Prostate gland (tissue), 2 donors: ENCODE data around the gene NCAPG2.
"Not testable (repeated sequence)": the region's sequence is repeated elsewhere in the genome, so short reads cannot be mapped to it uniquely, and the experiment has no call there.

Source experiments
- POLR2A ChIP-seq: fragments of 450-650 bp; IDR thresholded peaks from one replicate; pipeline ENCODE4 v1.6.1; 2016; ENCODE audit warnings: antibody characterized with exemption, mild to moderate bottlenecking
- POLR2AphosphoS5 ChIP-seq: sonication (generic); formaldehyde crosslinking; IDR thresholded peaks from one replicate; pipeline ENCODE4 v1.6.1; 2017; ENCODE audit warnings: antibody characterized with exemption
- TF ChIP-seq, protein P1 (sequence below), 4 experiments: fragments of 200-600 bp in 2 of 4; fragments of 450-650 bp in 2 of 4; sonication (generic) in 2 of 4; IDR thresholded peaks; 1 replicate in 3 of 4; 2 replicates in 1 of 4; pipeline ENCODE4 v1.5.1; 2016 to 2019; ENCODE audit warnings: antibody characterized with exemption in 4 of 4, mild to moderate bottlenecking in 2 of 4, moderate library complexity in 2 of 4

DNA sequence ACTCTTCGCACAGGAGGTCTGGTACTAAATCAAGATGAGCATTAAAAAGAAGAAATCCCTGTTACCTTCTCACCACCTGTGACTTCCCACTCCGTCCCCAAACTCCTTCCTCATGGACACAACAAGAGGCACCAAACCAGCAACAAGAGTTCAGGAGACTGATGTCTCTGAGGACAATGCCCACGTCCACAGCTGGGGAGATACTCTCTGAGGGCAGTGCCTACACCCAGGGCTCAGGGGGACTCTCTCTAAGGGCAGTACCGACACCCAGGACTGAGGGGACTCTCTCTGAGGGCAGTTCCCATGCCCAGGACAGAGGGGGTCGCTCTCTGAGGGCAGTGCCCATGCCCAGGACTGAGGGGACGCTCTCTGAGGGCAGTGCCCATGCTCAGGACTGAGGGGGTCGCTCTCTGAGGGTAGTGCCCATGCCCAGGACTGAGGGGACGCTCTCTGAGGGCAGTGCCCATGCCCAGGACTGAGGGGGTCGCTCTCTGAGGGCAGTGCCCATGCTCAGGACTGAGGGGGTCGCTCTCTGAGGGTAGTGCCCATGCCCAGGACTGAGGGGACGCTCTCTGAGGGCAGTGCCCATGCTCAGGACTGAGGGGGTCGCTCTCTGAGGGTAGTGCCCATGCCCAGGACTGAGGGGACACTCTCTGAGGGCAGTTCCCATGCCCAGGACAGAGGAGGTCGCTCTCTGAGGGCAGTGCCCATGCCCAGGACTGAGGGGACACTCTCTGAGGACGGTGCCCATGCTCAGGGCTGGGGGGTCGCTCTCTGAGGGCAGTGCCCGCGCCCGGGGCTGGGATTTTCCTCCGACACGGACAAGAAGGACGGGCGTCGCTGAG is 703 bp downstream of the NCAPG2 start:
- TF ChIP-seq, protein P1, sequence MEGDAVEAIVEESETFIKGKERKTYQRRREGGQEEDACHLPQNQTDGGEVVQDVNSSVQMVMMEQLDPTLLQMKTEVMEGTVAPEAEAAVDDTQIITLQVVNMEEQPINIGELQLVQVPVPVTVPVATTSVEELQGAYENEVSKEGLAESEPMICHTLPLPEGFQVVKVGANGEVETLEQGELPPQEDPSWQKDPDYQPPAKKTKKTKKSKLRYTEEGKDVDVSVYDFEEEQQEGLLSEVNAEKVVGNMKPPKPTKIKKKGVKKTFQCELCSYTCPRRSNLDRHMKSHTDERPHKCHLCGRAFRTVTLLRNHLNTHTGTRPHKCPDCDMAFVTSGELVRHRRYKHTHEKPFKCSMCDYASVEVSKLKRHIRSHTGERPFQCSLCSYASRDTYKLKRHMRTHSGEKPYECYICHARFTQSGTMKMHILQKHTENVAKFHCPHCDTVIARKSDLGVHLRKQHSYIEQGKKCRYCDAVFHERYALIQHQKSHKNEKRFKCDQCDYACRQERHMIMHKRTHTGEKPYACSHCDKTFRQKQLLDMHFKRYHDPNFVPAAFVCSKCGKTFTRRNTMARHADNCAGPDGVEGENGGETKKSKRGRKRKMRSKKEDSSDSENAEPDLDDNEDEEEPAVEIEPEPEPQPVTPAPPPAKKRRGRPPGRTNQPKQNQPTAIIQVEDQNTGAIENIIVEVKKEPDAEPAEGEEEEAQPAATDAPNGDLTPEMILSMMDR (IDR thresholded peaks at IDR 0.05): not testable (repeated sequence)
- TF ChIP-seq POLR2A, POLR2AphosphoS5: not testable (repeated sequence)
